Left lung (tissue), 10 donors: ENCODE results near the gene TSR1. TPM values are rescaled to one million over a fixed set of nuclear protein-coding genes. Genes with fewer than 3 reads are reported as not detected.

ENCODE experiments used
- ATAC-seq: fragments of 200-7000 bp; cut with Tn5 transposase; one replicate; pipeline ENCODE4 v1.9.1; 2020; ENCODE audit warnings: moderate library complexity
- DNase-seq, 4 donors: peaks; one replicate each; pipeline ENCODE4 v3.0.0-alpha.2; 2013 to 2020
- H3K27ac ChIP-seq, 2 donors: fragments of 200-600 bp; sonication (generic) in 1 of 2; one replicate each; pipeline versions ENCODE4 v1.5.0 to v1.8.0; 2020 to 2021
- H3K27me3 ChIP-seq, 2 donors: fragments of 200-600 bp; sonication (generic) in 1 of 2; one replicate each; pipeline versions ENCODE4 v1.5.0 to v1.8.0; 2020 to 2021
- H3K36me3 ChIP-seq, 2 donors: fragments of 200-600 bp; sonication (generic) in 1 of 2; one replicate each; pipeline versions ENCODE4 v1.5.0 to v1.8.0; 2020 to 2021
- H3K4me1 ChIP-seq, 2 donors: fragments of 200-600 bp; one replicate each; pipeline ENCODE4 v1.8.0; 2021
- H3K4me3 ChIP-seq, 2 donors: fragments of 200-600 bp; sonication (generic) in 1 of 2; one replicate each; pipeline versions ENCODE4 v1.5.0 to v1.8.0; 2020 to 2021; ENCODE audit warnings: mild to moderate bottlenecking in 1 of 2
- H3K9me3 ChIP-seq, 2 donors: fragments of 200-600 bp; sonication (generic) in 1 of 2; one replicate each; pipeline versions ENCODE4 v1.5.0 to v1.8.0; 2020 to 2021
- CTCF ChIP-seq, 2 donors: fragments of 200-600 bp; sonication (generic) in 1 of 2; IDR thresholded peaks; one replicate each; pipeline versions ENCODE4 v1.5.0 to v1.8.0; 2021; ENCODE audit warnings: antibody characterized with exemption in 2 of 2
- intact Hi-C, 2 donors: fragments of 100-400 bp; cut with DNase I; formaldehyde crosslinking; loops; one replicate each; pipeline versions ENCODE4 v1.11.2 to v1.14.2; 2022
- polyA plus RNA-seq, 6 donors: library from polyadenylated mRNA; unstranded; fragments of 120-200 nt; gene quantifications; one replicate each; pipeline ENCODE4 v1.2.1, GENCODE V29; 2013; ENCODE audit not compliant: insufficient read length in 6 of 6
- total RNA-seq, 2 donors: library from RNA; stranded (reverse); fragmentation: NEBNext Ultra II Directional; extraction: Animal tissue kit (Norgen Biotek cat#: 25700); gene quantifications; one replicate each; pipeline ENCODE4 v1.2.1, GENCODE V29; 2021
- donor health status: DM: no; HTN: yes; CAD: no.
- donor health status: DM: no; HTN: no; CAD: no.

The TSR1 gene
- total and polyA plus RNA-seq, 8 donors, result 16.2 to 38.2 (median 35.6) TPM

DNA sequence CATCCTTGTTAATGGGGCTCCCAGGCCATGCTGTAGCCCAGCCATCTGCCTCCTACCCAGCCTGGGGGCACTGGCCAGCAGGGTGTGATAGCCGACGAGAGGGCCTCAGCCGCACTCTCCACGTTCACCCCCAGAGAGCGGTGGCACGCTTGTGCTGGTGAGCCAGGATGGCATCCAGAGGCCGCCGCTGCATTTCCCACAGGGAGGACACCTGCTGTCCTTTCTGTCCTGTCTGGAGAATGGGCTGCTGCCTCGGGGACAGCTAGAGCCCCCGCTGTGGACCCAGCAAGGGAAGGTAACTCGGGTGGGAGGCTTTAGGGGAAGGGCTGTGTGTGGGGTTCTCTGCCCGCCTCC, 28.5 kb upstream of the TSR1 start:
- no peaks in the 10 kb centered on the region for H3K27me3 ChIP-seq
- peak in 1 of 4 donors; percentile 60 for DNase-seq
- no peak for ATAC-seq
- H3K27ac ChIP-seq, result no peak overlapping the region
- peaks cover 0 to 7% of the 10 kb centered on the region in 2 donors for H3K4me1 ChIP-seq
- no peak for TF ChIP-seq CTCF (IDR thresholded peaks at IDR 0.05)
- intact Hi-C loops, result no loop called here
- no peaks in the 10 kb centered on the region for H3K9me3 ChIP-seq
- H3K4me3 ChIP-seq, result no peak overlapping the region
- H3K36me3 ChIP-seq, result peaks cover 0 to 62% of the 10 kb centered on the region in 2 donors

DNA sequence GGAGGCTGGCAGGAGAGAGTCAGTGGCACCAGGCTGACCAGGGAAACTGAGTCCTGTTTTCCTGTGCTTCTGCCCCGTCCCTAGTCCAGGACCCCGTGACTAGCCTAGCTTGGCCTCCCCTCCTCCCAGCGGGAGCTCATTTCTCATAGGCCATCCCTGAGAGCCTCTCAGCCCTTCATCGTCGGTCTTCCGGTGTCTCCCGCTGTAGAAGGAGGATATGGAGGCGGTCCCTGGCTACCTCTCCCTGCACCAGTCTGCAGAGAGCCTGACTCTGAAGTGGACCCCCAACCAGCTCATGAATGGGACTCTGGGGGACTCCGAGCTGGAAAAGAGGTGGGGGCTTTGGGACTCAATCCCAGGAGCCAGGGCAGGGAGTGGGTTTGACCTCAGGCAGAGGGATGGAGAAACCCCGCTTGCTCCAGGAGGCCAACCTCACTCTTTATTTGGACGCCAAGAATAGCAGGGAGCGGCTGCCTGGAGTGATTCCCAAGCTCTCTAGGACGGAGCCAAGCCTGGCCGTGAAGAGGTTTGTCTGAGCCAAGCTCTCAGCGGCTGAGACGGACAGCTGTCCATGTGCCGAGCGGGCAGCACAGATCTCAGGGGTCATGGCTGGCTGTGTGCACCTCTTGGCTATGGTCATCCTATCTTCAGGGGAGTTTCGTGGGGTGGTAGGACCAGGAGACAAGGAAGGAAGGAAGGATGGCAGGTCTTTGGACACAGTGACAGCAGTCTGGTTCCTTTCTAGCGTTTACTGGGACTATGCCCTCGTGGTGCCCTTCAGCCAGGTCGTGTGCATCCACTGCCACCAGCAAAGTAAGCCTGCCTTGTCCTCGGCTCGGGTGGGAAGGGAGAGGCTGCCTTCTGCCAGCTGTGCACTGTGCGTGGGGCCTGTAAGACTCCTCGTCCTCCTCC, 27.9 kb upstream of the TSR1 start:
- peak in 1 of 4 donors; percentile 59 for DNase-seq
- intact Hi-C loops, result no loop called here
- TF ChIP-seq CTCF (IDR thresholded peaks at IDR 0.05), result no peak

DNA sequence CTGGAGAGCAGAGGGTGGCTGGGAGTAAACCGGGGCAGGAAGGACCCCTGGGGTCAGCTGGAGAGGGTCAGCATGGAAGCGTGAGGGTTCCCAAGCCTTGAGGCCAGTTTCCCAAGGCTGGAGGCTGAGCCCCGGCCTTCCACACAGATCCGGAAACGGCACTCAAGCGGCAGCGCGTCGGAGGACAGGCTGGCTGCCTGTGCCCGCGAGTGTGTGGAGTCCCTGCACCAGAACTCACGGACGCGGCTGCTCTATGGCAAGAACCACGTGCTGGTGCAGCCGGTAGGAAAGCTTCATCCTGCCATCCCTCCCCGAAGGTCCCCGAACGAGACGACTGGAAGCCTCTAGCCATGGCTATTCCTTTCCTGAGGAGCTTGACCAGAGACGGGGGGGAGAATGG, 27.1 kb upstream of the TSR1 start:
- Histone ChIP-seq H3K4me3 (no peak overlapping the region), H3K4me1 (no peaks in the 10 kb centered on the region), H3K27me3 (no peaks in the 10 kb centered on the region), H3K36me3 (peaks cover 0 to 60% of the 10 kb centered on the region in 2 donors), H3K27ac (no peak overlapping the region), H3K9me3 (no peaks in the 10 kb centered on the region)
- ATAC-seq, result no peak
- TF ChIP-seq CTCF (IDR thresholded peaks at IDR 0.05), result no peak
- intact Hi-C loops, result no loop called here
- DNase-seq, result peak in 1 of 4 donors; percentile 55

More for the DNA sequence above, 27.9 kb upstream of the TSR1 start:
- Histone ChIP-seq H3K27ac (no peak overlapping the region), H3K9me3 (no peaks in the 10 kb centered on the region), H3K4me1 (peaks cover 0 to 3% of the 10 kb centered on the region in 2 donors), H3K4me3 (no peak overlapping the region), H3K36me3 (peaks cover 0 to 60% of the 10 kb centered on the region in 2 donors), H3K27me3 (no peaks in the 10 kb centered on the region)
- peak; percentile 9 for ATAC-seq

- no peak for ATAC-seq
- Histone ChIP-seq H3K4me1 (no peaks in the 10 kb centered on the region), H3K4me3 (no peak overlapping the region), H3K27ac (no peak overlapping the region), H3K9me3 (no peaks in the 10 kb centered on the region), H3K27me3 (no peaks in the 10 kb centered on the region), H3K36me3 (peaks cover 0 to 60% of the 10 kb centered on the region in 2 donors)
- TF ChIP-seq CTCF (IDR thresholded peaks at IDR 0.05), result no peak
- peak in 1 of 4 donors; percentile 60 for DNase-seq
- intact Hi-C loops, result no loop called here
Measured at GRCh38 chr17:2362881-2363280, 26.6 kb upstream of the TSR1 start.

GRCh38 chr17:2362416-2362815, 26.2 kb upstream of the TSR1 start:
- H3K4me3 ChIP-seq, result no peak overlapping the region
- H3K27ac ChIP-seq, result no peak overlapping the region
- ATAC-seq (no peak), DNase-seq (peak in 1 of 4 donors; percentile 55)
- H3K36me3 ChIP-seq, result peaks cover 0 to 60% of the 10 kb centered on the region in 2 donors
- H3K9me3 ChIP-seq, result no peaks in the 10 kb centered on the region
- TF ChIP-seq CTCF (IDR thresholded peaks at IDR 0.05), result no peak
- intact Hi-C loops, result no loop called here
- no peaks in the 10 kb centered on the region for H3K4me1 ChIP-seq
- no peaks in the 10 kb centered on the region for H3K27me3 ChIP-seq
